ENCODE measurements around the gene USP49.

GRCh38 chr6:41748102-41748477 is 147.1 kb downstream of the USP49 start:
- no peak for TF ChIP-seq EZH2phosphoT487 (conservative IDR thresholded peaks at IDR 0.05; ENCODE audit: low read length)
- no peak for TF ChIP-seq CTCF (IDR thresholded peaks at IDR 0.05; ENCODE audit: insufficient read depth, low read length, poor library complexity, severe bottlenecking)

Data from SU-DHL-6 (cell line).